MCF 10A (cell line): ENCODE measurements around the gene WDR82. TPM values are rescaled to one million over a fixed set of nuclear protein-coding genes. Genes with fewer than 3 reads are reported as not detected.

Experiments
- BruUV-seq: library from RNA; stranded (reverse); fragments of 400-500 nt; replicated peaks from 2 replicates; lab custom pipeline; 2021; lab: Mats Ljungman, UMichigan
- CTCF ChIA-PET: fragments of 300-600 bp; sonication (Branson Sonifier 250); formaldehyde crosslinking; extraction: SDS; loops from one replicate; lab custom pipeline; 2021; ENCODE audit warnings: antibody characterized with exemption, inconsistent platforms; lab: Yijun Ruan, JAX
- POLR2A ChIA-PET: fragments of 300-600, 350-650 bp; sonication (Branson Sonifier 250); formaldehyde crosslinking; extraction: SDS; loops from one replicate; lab custom pipeline; 2020; ENCODE audit warnings: antibody characterized with exemption, inconsistent platforms; lab: Yijun Ruan, JAX
- DNase-seq: peaks from one replicate; pipeline ENCODE4 v3.0.0-alpha.2; 2018; ENCODE audit not compliant: unreplicated experiment
- H3K27ac Mint-ChIP-seq: one replicate; pipeline ENCODE4 v1.8.0; 2022; ENCODE audit warnings: mild to moderate bottlenecking, low read depth, mixed read lengths; ENCODE audit not compliant: unreplicated experiment
- H3K27me3 Mint-ChIP-seq: one replicate; pipeline ENCODE4 v1.8.0; 2022; ENCODE audit warnings: mixed read lengths; ENCODE audit not compliant: insufficient read depth, unreplicated experiment
- H3K36me3 Mint-ChIP-seq: one replicate; pipeline ENCODE4 v1.8.0; 2022; ENCODE audit warnings: mild to moderate bottlenecking, moderate library complexity, mixed read lengths; ENCODE audit not compliant: insufficient read depth, unreplicated experiment
- H3K4me1 Mint-ChIP-seq: one replicate; pipeline ENCODE4 v1.8.0; 2022; ENCODE audit warnings: mixed read lengths; ENCODE audit not compliant: insufficient read depth, unreplicated experiment
- H3K4me3 Mint-ChIP-seq: one replicate; pipeline ENCODE4 v1.8.0; 2022; ENCODE audit warnings: mild to moderate bottlenecking, moderate library complexity, mixed read lengths; ENCODE audit not compliant: unreplicated experiment
- H3K9me3 Mint-ChIP-seq: one replicate; pipeline ENCODE4 v1.8.0; 2022; ENCODE audit warnings: mixed read lengths; ENCODE audit not compliant: unreplicated experiment
- CTCF ChIP-seq: fragments of 200-600 bp; IDR thresholded peaks from one replicate; pipeline ENCODE4 v1.8.0; 2022; ENCODE audit warnings: antibody characterized with exemption, mild to moderate bottlenecking; ENCODE audit not compliant: unreplicated experiment
- intact Hi-C: fragments of 100-400 bp; cut with micrococcal nuclease; formaldehyde crosslinking; loops from 2 replicates; pipeline ENCODE4 v1.14.1; 2022
- total RNA-seq: library from RNA; stranded (reverse); gene quantifications from 2 replicates; pipeline ENCODE4 v1.2.3, GENCODE V29; 2022

WDR82 gene
- total RNA-seq, 1 experiment from 2014 or later, result 62.5 TPM

DNA sequence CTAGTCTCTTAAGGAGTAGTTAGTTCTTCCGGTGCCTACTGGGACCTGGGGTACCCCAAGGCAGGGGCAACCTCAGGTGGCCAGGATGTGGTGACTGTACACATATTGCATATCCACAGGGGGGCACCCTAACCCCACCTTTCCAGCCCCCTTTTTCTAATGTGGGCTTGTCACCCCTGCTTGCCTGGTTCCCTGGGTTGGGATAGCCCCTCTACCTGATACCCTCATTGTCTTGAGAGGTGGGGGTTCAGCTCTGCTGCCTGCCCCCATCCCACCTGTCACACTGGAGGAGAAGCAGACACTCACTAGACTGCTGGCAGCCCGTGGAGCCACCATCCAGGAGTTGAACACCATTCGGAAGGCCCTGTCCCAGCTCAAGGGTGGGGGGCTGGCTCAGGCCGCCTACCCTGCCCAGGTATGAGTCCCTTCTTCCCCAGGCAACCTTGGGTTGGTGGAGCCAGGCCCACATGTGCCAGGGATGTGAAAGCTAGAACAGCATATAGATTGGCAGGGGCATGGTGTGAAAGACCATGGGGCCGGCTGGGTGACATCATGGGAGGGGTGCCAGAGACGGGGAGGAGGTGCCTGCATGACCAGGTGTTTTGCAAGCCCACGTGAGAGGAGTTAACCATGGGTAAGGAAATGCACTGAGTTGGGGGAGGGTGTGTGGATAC, 13.2 kb upstream of the WDR82 start:
- no peak overlapping the region for H3K4me3 Mint-ChIP-seq
- CTCF ChIA-PET, result interaction anchor here (0.6 to 2.7 kb wide), 11 partner anchors 18 to 290 kb away, joined by 3 to 13 read pairs (median 3); no protein-coding TSS in a partner anchor
- intact Hi-C loops, result loop anchor here (5.0 kb wide), 1 partner anchor 46 kb away; no protein-coding TSS in a partner anchor
- BruUV-seq, result no TSS peak
- peaks cover 4% of the 10 kb centered on the region for H3K4me1 Mint-ChIP-seq
- H3K36me3 Mint-ChIP-seq, result peaks cover 4% of the 10 kb centered on the region
- no peaks in the 10 kb centered on the region for H3K27me3 Mint-ChIP-seq
- POLR2A ChIA-PET, result interaction anchor here (0.6 to 1.3 kb wide), 2 partner anchors 38 to 75 kb away, joined by 3 read pairs; no protein-coding TSS in a partner anchor
- DNase-seq, result no peak
- no peaks in the 10 kb centered on the region for H3K9me3 Mint-ChIP-seq
- H3K27ac Mint-ChIP-seq, result no peak overlapping the region
- peak; percentile 34 for TF ChIP-seq CTCF

- peaks cover 5% of the 10 kb centered on the region for H3K4me1 Mint-ChIP-seq
- no peaks in the 10 kb centered on the region for H3K27me3 Mint-ChIP-seq
- no peak overlapping the region for H3K4me3 Mint-ChIP-seq
- peaks cover 4% of the 10 kb centered on the region for H3K36me3 Mint-ChIP-seq
- CTCF ChIA-PET, result interaction anchor here (0.7 to 2.7 kb wide), 6 partner anchors 17 to 143 kb away, joined by 3 to 13 read pairs (median 3); no protein-coding TSS in a partner anchor
- DNase-seq, result no peak
- no peaks in the 10 kb centered on the region for H3K9me3 Mint-ChIP-seq
- POLR2A ChIA-PET, result no interaction called here
- no TSS peak for BruUV-seq
- H3K27ac Mint-ChIP-seq, result no peak overlapping the region
- TF ChIP-seq CTCF, result no peak
- intact Hi-C loops, result loop anchor here (5.0 kb wide), 1 partner anchor 46 kb away; no protein-coding TSS in a partner anchor
Measured at GRCh38 chr3:52290596-52291507, 12.4 kb upstream of the WDR82 start.

DNA sequence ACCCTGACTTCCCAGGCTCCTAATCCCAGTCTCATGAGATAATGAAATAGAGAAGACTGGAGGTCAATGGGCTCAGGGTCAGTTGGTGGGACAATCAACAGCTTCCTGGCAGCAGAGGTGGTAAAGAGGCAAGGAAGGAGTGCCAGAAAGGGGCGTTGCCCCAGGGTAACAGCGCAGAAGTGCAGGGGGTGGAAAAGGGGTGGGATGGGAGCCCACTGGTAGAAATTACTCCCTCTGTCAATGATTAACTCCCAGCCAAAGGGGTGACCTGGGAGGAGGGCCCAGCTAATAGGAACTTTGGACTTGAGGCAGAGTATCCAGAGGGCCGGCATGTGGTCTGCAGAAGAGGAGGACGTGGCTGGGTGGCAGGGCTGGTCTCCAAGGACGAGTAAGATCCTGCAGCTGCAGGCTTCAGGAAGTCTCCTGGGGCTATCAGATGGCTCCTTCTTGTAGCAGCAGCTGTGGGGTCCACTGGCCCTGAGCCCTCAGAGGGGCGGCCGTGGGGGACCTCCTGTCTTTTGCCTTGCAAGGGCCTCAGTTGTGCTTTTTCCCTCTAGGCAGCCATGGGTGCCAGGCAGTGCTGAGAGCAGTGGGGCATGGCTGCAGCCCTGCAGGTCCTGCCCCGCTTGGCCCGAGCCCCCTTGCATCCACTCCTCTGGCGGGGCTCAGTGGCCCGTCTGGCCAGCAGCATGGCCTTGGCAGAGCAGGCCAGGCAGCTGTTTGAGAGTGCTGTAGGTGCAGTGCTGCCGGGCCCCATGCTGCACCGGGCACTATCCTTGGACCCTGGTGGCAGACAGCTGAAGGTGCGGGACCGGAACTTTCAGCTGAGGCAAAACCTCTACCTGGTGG, 11.5 kb upstream of the WDR82 start:
- Mint-ChIP-seq H3K27me3 (no peaks in the 10 kb centered on the region), H3K4me1 (peaks cover 5% of the 10 kb centered on the region), H3K4me3 (no peak overlapping the region), H3K27ac (no peak overlapping the region), H3K36me3 (peaks cover 4% of the 10 kb centered on the region), H3K9me3 (no peaks in the 10 kb centered on the region)
- POLR2A ChIA-PET, result interaction anchor here (1.0 to 4.1 kb wide), 4 partner anchors 8 to 49 kb away, joined by 3 to 94 read pairs (median 7); partner anchors contain the start of gene WDR82
- no TSS peak for BruUV-seq
- intact Hi-C loops, result loop anchor here (5.0 kb wide), 1 partner anchor 47 kb away; no protein-coding TSS in a partner anchor
- DNase-seq, result no peak
- CTCF ChIA-PET, result interaction anchor here (0.5 to 1.1 kb wide), 3 partner anchors 11 to 122 kb away, joined by 3 read pairs; no protein-coding TSS in a partner anchor
- no peak for TF ChIP-seq CTCF
